Hepatic stellate cell (primary cell): ENCODE data around the gene FAM13A.
A peak's percentile ranks its signal among the peaks of the same experiment; 100 is the strongest.

Experiments
- DNase-seq: peaks from one replicate; pipeline ENCODE4 v3.0.0; 2011; ENCODE audit warnings: low spot score

Gene FAM13A

GRCh38 chr4:88779431-88779830 is 277.6 kb downstream of the FAM13A start:
- DNase-seq: no peak

GRCh38 chr4:88775529-88775928 is 281.5 kb downstream of the FAM13A start:
- DNase-seq: no peak

- DNase-seq: no peak
These were observed 282.0 kb downstream of the FAM13A start for GRCh38 chr4:88775026-88775425.

DNA sequence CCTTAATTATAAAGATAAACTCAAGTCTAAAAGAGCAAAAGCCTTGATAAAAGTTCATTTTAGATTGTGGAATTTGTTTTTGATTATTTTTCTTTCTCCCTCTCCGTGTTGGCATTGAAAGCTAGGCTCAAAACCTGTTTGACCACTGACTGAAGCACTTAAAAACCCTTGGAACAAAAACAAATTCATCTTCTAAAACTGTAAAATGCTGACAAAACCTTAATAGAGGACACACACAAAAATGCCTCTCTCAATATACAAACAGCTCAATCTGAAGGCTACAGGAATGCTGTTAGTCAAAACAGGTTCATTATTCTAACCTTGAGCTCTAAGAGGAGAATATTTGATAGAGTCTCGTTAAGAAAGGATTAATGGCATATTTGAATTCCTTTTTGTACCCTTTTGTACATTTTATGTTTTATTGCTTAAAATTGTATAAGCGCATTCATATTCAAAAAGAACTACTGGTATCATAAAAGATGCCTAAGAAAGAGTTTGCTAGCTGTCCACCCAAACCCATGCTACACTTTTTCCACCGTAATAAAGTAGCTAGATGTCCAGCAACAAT is 285.0 kb downstream of the FAM13A start:
- no peak for DNase-seq

DNA sequence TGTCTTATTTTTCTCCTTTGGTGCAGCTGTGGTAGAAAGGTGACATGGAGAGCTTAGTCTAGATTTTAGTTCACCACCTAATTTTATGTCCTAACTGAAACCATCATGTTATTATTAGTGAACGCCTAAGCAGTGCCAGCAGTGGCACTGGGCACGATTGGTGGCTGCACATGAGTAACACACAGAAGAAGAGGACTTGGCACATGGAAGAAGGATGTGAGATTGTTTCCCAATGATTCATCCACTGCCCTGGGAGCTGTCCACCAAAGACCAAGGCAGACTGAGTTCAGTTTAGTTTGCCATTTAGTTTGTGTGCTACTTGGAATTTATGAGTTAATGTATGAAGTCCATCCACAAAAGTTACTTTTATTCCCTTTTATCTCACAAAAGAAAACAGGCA is 291.3 kb downstream of the FAM13A start:
- DNase-seq: peak; percentile 34

GRCh38 chr4:88763075-88763474 is 293.9 kb downstream of the FAM13A start:
- DNase-seq: no peak

GRCh38 chr4:88761861-88762523 is 295.0 kb downstream of the FAM13A start:
- no peak for DNase-seq

DNA sequence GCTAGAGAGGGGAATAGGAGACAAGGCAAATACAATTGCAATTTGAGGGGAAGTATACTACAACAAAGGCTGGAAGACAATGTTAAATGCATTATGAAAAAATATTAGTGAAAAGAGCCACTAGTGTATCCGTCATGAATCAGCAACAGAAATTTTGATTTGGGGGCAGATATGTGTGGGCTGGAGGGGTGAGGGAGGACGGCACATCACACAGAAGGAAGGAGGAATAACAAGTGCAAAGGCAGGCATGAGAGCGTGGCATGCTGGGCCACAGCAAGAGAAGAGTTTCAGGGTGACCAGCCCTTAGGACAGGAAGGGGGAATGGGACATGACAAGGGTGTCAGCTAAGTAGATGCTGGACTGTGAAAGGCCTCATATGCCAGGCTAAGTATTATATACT is 295.6 kb downstream of the FAM13A start:
- DNase-seq: no peak

DNA sequence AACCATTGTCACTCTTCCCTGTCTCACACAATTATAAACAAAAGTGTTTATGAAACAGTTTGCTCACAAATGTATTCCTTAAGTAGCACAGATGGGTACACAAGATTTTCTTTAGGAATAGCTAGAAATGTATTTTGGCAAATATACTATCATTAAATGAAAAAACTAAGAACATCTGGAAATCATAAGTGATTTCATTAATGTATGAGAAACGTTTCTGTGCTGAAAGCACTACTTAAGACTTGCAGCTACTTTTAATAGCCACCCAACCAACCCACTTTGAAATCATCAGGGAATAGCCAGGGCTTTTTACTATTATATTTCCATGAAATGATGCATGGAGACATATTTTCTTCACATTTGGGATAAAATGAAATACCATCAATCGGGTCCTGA is 297.1 kb downstream of the FAM13A start:
- DNase-seq: no peak

DNA sequence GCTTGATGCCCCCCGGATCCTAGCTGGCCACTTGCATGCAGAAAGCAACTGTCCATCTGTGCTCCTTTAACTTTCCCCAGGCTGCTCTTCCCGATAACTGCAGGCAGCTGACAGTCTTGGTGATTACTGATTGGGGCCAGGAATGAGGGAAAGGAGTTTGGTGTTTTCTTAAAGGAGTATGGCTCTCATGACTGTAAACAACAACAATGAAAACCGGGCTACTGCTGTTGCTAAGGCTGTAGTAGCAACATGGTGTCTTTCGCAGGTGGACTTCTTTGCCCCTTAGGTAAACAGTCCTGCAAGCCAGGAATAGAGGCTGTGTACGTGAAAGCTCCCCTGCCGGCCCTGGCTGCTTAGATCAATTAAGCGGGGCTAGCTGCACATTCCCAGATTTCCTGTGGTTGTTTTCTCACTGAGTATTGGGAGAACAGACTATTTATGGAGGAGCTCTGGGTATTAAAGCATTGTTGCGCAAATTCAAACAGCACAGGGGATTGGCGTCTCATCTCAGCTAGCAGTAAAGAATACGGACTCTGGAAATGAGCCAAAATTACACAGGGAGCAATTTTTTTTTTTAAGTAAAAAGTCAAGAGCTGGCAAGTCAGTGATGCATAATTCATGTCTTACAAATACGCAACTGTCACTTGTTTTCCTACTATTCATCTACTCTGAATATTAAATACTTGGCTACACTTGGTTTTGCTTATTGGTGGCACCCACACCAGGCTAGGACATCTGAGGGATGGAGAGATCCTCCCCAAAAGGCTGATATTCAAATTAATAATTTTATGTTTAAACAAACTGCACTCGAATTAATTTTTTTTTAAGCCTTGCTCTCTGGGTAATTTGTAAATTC is 297.7 kb downstream of the FAM13A start:
- no peak for DNase-seq

GRCh38 chr4:88758264-88758663 is 298.7 kb downstream of the FAM13A start:
- no peak for DNase-seq

- DNase-seq: no peak
These were observed 299.2 kb downstream of the FAM13A start for GRCh38 chr4:88757776-88758175.

- peak; percentile 16 for DNase-seq
These were observed 299.9 kb downstream of the FAM13A start for GRCh38 chr4:88757067-88757466.

DNA sequence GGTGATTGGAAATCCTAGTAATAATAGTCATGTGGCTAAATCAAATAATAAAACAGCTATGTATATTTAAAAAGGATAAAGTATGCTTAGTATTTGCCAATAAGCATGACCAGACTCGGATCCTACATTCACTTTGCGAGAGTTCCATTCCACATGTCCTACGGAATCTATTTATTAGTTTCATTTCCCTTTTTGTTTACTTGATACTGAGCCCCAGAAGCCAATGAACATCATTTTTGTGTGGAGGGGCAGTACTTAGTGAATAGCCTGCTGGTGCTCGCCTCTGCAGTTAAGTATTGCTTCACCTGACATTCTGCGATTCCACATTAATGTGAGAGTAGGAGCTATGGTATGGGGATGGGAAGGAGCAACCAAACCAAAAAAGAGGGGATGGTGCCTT is 300.8 kb downstream of the FAM13A start:
- DNase-seq: no peak

- no peak for DNase-seq
These were observed 301.5 kb downstream of the FAM13A start for GRCh38 chr4:88755454-88755853.

- DNase-seq: no peak
These were observed 302.2 kb downstream of the FAM13A start for GRCh38 chr4:88754796-88755195.

DNA sequence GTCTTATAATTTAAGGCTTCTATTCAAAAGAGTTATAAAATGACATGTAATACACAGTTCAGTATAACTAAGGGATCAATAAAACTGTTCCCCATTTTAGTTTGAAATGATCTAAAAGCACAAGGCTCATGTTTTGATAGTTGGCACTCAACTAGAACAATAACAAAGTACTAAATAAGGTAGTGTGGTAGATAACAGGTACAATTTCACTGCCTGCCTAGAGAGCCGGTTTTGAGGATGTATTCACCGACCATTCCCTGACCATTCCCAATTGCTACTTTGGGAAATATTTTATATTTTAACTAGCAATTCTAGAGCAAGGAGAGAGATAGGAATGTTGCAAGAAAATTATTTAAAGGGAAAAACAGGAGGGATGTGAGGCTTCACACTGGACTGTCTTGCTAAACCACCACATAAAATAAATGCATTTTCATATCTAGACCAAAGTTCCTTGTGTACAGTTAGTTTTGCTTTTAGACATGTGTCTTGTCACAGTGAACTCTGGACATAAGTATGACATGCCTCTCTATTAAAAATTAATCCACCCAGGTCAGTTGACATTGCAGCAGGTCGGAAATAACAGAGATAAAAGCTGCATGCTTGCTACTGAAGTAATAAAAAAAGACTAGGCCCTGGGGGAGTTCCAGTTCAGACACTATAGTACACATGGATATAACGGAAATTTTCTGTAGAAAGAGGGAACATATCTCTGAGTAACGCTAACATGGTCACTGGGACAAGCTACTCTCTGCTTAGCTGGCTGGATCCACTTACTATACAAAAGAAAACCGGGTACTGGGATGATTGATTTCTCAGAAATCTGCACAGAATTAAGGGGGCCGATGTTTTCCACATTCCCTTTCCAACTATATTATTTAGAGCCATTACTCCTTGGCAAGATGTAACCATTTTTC is 303.1 kb downstream of the FAM13A start:
- DNase-seq: no peak

DNA sequence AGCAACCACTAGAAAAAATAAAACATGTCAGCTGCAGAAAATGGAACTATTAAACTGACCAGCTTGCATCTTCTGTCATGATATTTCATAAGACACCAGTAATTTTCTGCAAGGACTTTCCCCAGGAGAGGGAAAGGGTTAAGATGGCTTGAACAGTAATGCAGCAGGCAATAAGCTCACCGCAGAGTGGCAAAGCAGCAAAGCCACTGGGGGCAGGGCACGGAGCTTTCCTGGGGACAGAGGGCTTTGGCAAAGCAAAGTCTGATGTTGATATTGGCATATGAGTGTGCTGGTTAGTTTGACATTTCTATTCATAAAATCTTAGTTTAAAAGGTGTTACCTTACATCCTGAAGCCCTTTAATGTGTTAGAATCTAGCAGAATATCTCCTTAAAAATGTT is 304.2 kb downstream of the FAM13A start:
- no peak for DNase-seq

- DNase-seq: no peak
These were observed 304.9 kb downstream of the FAM13A start for GRCh38 chr4:88752076-88752463.

DNA sequence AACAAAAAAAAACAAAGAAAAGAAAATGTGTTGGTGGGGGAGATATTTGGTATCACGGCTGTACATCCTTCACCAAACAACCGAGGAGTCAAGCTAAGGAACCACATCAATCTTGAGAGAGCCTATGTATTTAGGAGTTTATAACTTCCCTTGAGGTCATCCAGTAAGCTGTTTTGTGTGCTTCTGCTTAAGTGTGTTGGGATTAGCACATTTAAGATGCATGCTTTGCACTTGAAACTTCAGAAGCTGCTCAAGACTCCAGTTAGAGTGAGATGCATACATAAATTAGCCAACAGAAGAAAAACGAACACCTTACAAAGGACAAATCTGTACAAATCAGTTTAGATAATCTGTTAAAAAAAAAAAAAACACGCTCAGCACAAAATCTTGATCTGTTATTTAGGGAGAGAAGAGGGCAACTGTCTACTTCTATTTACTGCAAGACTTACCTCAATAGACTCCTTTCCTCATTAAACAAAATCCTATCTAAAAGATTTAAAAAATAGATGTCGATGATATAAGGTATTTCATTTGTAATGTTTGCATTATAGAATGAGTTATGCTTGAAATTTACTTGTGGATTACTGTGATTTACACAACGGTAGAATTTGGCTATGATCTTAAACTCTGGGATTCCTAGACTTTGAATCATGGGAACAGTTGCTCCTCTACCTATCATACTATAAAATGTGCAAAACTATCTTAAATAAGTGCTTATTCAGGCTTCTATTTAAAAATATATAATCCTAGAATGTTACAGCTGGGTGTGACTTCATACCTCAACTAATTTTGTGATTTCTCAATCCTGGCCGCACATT is 305.5 kb downstream of the FAM13A start:
- no peak for DNase-seq

GRCh38 chr4:88750369-88750768 is 306.6 kb downstream of the FAM13A start:
- DNase-seq: no peak
